Trophoblast cell (in vitro differentiated cells and primary cell): ENCODE measurements around the gene AFTPH.

ENCODE experiments used
- DNase-seq, 2 donors: peaks; one replicate each; pipeline ENCODE4 v3.0.0-alpha.2; 2016
- H2AFZ ChIP-seq: 2 replicates; pipeline ENCODE4 v1.6.1; 2013; ENCODE audit warnings: low read length, moderate library complexity, mild to moderate bottlenecking; ENCODE audit not compliant: insufficient read depth, poor library complexity
- H2AK5ac ChIP-seq: 2 replicates; pipeline ENCODE4 v1.6.1; 2013; ENCODE audit warnings: mild to moderate bottlenecking, low read length
- H2BK120ac ChIP-seq: 2 replicates; pipeline ENCODE4 v1.6.1; 2013; ENCODE audit warnings: low read length, mild to moderate bottlenecking, moderate library complexity; ENCODE audit not compliant: insufficient read depth, poor library complexity
- H2BK12ac ChIP-seq: 2 replicates; pipeline ENCODE4 v1.6.1; 2013; ENCODE audit warnings: mild to moderate bottlenecking, low read length, moderate library complexity
- H2BK5ac ChIP-seq: 2 replicates; pipeline ENCODE4 v1.6.1; 2013; ENCODE audit warnings: low read length, low read depth, moderate library complexity, mild to moderate bottlenecking; ENCODE audit not compliant: poor library complexity
- H3K14ac ChIP-seq: 2 replicates; pipeline ENCODE4 v1.6.1; 2013; ENCODE audit warnings: mild to moderate bottlenecking, low read length
- H3K18ac ChIP-seq: 2 replicates; pipeline ENCODE4 v1.6.1; 2013; ENCODE audit warnings: mild to moderate bottlenecking, low read length
- H3K23ac ChIP-seq: 2 replicates; pipeline ENCODE4 v1.6.1; 2013; ENCODE audit warnings: low read length
- H3K27ac ChIP-seq: 2 replicates; pipeline ENCODE4 v1.5.1; 2013; ENCODE audit warnings: low read depth, mild to moderate bottlenecking, inconsistent platforms, low read length, moderate library complexity
- H3K27me3 ChIP-seq: 2 replicates; pipeline ENCODE4 v1.6.1; 2013; ENCODE audit warnings: inconsistent platforms, mild to moderate bottlenecking, low read length, moderate library complexity; ENCODE audit not compliant: insufficient read depth
- H3K36me3 ChIP-seq, 2 experiments: 1 replicate in 1 of 2; 2 replicates in 1 of 2; pipeline ENCODE4 v1.6.1; 2013; ENCODE audit warnings: low read length in 2 of 2, mild to moderate bottlenecking in 2 of 2, moderate library complexity in 1 of 2; ENCODE audit not compliant: insufficient read depth in 2 of 2, control insufficient read depth in 1 of 2
- H3K4ac ChIP-seq: 2 replicates; pipeline ENCODE4 v1.6.1; 2013; ENCODE audit warnings: low read depth, mild to moderate bottlenecking, low read length, moderate library complexity
- H3K4me1 ChIP-seq, 2 experiments: 1 replicate in 1 of 2; 2 replicates in 1 of 2; pipeline ENCODE4 v1.6.1; 2013; ENCODE audit warnings: low read length in 2 of 2, mild to moderate bottlenecking in 2 of 2, moderate library complexity in 1 of 2; ENCODE audit not compliant: insufficient read depth in 2 of 2, control insufficient read depth in 1 of 2
- H3K4me2 ChIP-seq: 2 replicates; pipeline ENCODE4 v1.6.1; 2013; ENCODE audit warnings: inconsistent platforms, mild to moderate bottlenecking, low read length, moderate library complexity
- H3K4me3 ChIP-seq: 2 replicates; pipeline ENCODE4 v1.5.1; 2013; ENCODE audit warnings: mild to moderate bottlenecking, low read depth, low read length, inconsistent platforms
- H3K79me1 ChIP-seq: one replicate; pipeline ENCODE4 v1.6.1; 2013; ENCODE audit warnings: low read length
- H3K79me2 ChIP-seq: 2 replicates; pipeline ENCODE4 v1.6.1; 2013; ENCODE audit warnings: low read length, mild to moderate bottlenecking; ENCODE audit not compliant: control insufficient read depth, insufficient read depth, poor library complexity
- H3K9ac ChIP-seq: 2 replicates; pipeline ENCODE4 v1.6.1; 2013; ENCODE audit warnings: mild to moderate bottlenecking, low read length
- H3K9me3 ChIP-seq: 2 replicates; pipeline ENCODE4 v1.6.1; 2013; ENCODE audit warnings: low read depth, mild to moderate bottlenecking, control low read depth, inconsistent platforms, low read length; ENCODE audit not compliant: insufficient read depth
- H4K12ac ChIP-seq: 2 replicates; pipeline ENCODE4 v1.6.1; 2013; ENCODE audit warnings: low read depth, mild to moderate bottlenecking, low read length, moderate library complexity
- H4K8ac ChIP-seq: 2 replicates; pipeline ENCODE4 v1.6.1; 2013; ENCODE audit warnings: low read depth, mild to moderate bottlenecking, low read length, moderate library complexity
- H4K91ac ChIP-seq: one replicate; pipeline ENCODE4 v1.6.1; 2013; ENCODE audit warnings: low read depth, mild to moderate bottlenecking, low read length, moderate library complexity
- WGBS: extraction: QIAGEN DNeasy Blood & Tissue Kit; methylation state at CpG from one replicate; pipeline ENCODE4 v1.1.7; 2013; ENCODE audit warnings: missing lambda C conversion rate; ENCODE audit not compliant: insufficient read length, insufficient coverage; ENCODE audit errors: extremely low coverage; 5-methylcytosine and 5-hydroxymethylcytosine counted together

AFTPH gene

GRCh38 chr2:64574871-64575270 is 50.7 kb downstream of the AFTPH start:
- Histone ChIP-seq H2BK5ac (no peak overlapping the region), H2BK12ac (no peak overlapping the region)
- WGBS, result no CpG with 5 or more reads among the region's 1 CpG

GRCh38 chr2:64581018-64581417 is 56.9 kb downstream of the AFTPH start:
- no CpG with 5 or more reads among the region's 2 CpGs for WGBS
- Histone ChIP-seq H3K4ac (no peak overlapping the region), H3K36me3 (peaks cover 0 to 2% of the 10 kb centered on the region in 2 experiments), H3K9ac (no peak overlapping the region), H2AFZ (no peak overlapping the region), H3K9me3 (no peaks in the 10 kb centered on the region), H2BK120ac (no peak overlapping the region), H3K14ac (no peak overlapping the region), H2AK5ac (no peak overlapping the region), H3K27ac (no peak overlapping the region), H2BK5ac (no peak overlapping the region), H3K79me2 (no peaks in the 10 kb centered on the region), H2BK12ac (no peak overlapping the region), H3K23ac (no peak overlapping the region), H4K8ac (no peak overlapping the region), H4K12ac (no peak overlapping the region), H3K79me1 (no peaks in the 10 kb centered on the region), H3K18ac (no peak overlapping the region), H3K4me1 (no peaks in the 10 kb centered on the region), H3K4me2 (no peak overlapping the region), H4K91ac (no peak overlapping the region), H3K27me3 (no peaks in the 10 kb centered on the region), H3K4me3 (no peak overlapping the region)
- DNase-seq, result no peak

More at GRCh38 chr2:64574871-64575270, 50.7 kb downstream of the AFTPH start:
- Histone ChIP-seq H4K8ac (no peak overlapping the region), H3K4me2 (no peak overlapping the region), H2AK5ac (no peak overlapping the region), H3K9me3 (no peaks in the 10 kb centered on the region), H3K27me3 (no peaks in the 10 kb centered on the region), H3K27ac (no peak overlapping the region), H3K18ac (no peak overlapping the region), H4K12ac (no peak overlapping the region), H4K91ac (no peak overlapping the region), H2BK120ac (no peak overlapping the region), H3K4me3 (no peak overlapping the region), H3K4ac (no peak overlapping the region), H3K36me3 (peaks cover 0 to 3% of the 10 kb centered on the region in 2 experiments), H3K14ac (no peak overlapping the region), H2AFZ (no peak overlapping the region), H3K79me2 (no peaks in the 10 kb centered on the region), H3K79me1 (no peaks in the 10 kb centered on the region), H3K9ac (no peak overlapping the region), H3K4me1 (no peaks in the 10 kb centered on the region), H3K23ac (no peak overlapping the region)
- no peak for DNase-seq

GRCh38 chr2:64581777-64582539 is 57.8 kb downstream of the AFTPH start:
- no peak overlapping the region for H3K14ac ChIP-seq
- peaks cover 0 to 2% of the 10 kb centered on the region in 2 experiments for H3K36me3 ChIP-seq
- H2BK12ac ChIP-seq, result no peak overlapping the region
- no peak overlapping the region for H3K27ac ChIP-seq
- H4K12ac ChIP-seq, result no peak overlapping the region
- WGBS, result no CpG with 5 or more reads among the region's 1 CpG
- H3K23ac ChIP-seq, result no peak overlapping the region
- no peak overlapping the region for H2AK5ac ChIP-seq
- H2AFZ ChIP-seq, result no peak overlapping the region
- H3K9me3 ChIP-seq, result no peaks in the 10 kb centered on the region
- no peaks in the 10 kb centered on the region for H3K79me1 ChIP-seq
- H3K27me3 ChIP-seq, result no peaks in the 10 kb centered on the region
- no peak overlapping the region for H3K4me2 ChIP-seq
- H3K9ac ChIP-seq, result no peak overlapping the region
- DNase-seq, result no peak
- H3K4me3 ChIP-seq, result no peak overlapping the region
- H3K4ac ChIP-seq, result no peak overlapping the region
- H3K18ac ChIP-seq, result no peak overlapping the region
- no peak overlapping the region for H2BK5ac ChIP-seq
- no peak overlapping the region for H2BK120ac ChIP-seq
- no peak overlapping the region for H4K91ac ChIP-seq
- no peak overlapping the region for H4K8ac ChIP-seq
- H3K79me2 ChIP-seq, result no peaks in the 10 kb centered on the region
- no peaks in the 10 kb centered on the region for H3K4me1 ChIP-seq

DNA sequence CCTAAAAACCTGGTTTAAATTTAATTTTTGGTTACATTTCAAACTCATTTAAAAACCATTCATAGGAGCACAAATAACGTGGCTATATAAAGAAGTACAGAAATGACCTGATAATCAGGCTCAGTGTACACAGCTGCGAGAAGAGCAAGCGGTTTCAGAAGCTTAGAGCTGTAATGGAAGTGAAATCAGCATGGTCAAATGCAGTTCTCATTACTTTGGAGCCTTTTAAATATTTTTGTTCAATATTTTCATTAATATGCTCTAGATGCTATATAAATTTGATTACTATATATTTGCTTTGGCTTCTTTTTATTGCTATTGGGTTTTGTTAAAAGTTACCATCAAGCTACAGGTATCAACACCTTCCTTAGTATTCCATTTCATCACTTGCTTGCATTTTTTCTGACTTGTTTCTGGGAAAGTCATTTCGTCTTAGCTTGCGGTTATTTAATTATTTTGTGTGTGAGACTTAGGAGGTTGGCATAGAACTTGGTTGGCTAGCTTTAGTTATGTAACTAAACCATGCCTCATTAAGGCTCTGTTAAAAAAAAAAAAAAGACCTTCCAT is 58.7 kb downstream of the AFTPH start:
- H3K4me1 ChIP-seq, result no peaks in the 10 kb centered on the region
- H3K27ac ChIP-seq, result no peak overlapping the region
- H4K8ac ChIP-seq, result no peak overlapping the region
- H3K4ac ChIP-seq, result no peak overlapping the region
- H3K4me2 ChIP-seq, result no peak overlapping the region
- no peak overlapping the region for H4K91ac ChIP-seq
- H3K18ac ChIP-seq, result no peak overlapping the region
- DNase-seq, result no peak
- H3K79me1 ChIP-seq, result no peaks in the 10 kb centered on the region
- H3K27me3 ChIP-seq, result no peaks in the 10 kb centered on the region
- H3K23ac ChIP-seq, result no peak overlapping the region
- no peak overlapping the region for H3K14ac ChIP-seq
- H4K12ac ChIP-seq, result no peak overlapping the region
- no CpG with 5 or more reads among the region's 5 CpGs for WGBS
- no peak overlapping the region for H2AFZ ChIP-seq
- no peak overlapping the region for H2BK120ac ChIP-seq
- H3K9me3 ChIP-seq, result no peaks in the 10 kb centered on the region
- H3K4me3 ChIP-seq, result no peak overlapping the region
- H3K9ac ChIP-seq, result no peak overlapping the region
- no peak overlapping the region for H2BK12ac ChIP-seq
- peaks cover 0 to 2% of the 10 kb centered on the region in 2 experiments for H3K36me3 ChIP-seq
- H2BK5ac ChIP-seq, result no peak overlapping the region
- H2AK5ac ChIP-seq, result no peak overlapping the region
- no peaks in the 10 kb centered on the region for H3K79me2 ChIP-seq
